Endothelial cell of umbilical vein (primary cell): ENCODE data around the gene POU2AF3. TPM values are rescaled to one million over a fixed set of nuclear protein-coding genes. Genes with fewer than 3 reads are reported as not detected.

Source experiments
- BruUV-seq: library from RNA; stranded (reverse); fragments of 400-500 nt; replicated peaks from 2 replicates; lab custom pipeline; 2021; lab: Mats Ljungman, UMichigan
- CTCF ChIA-PET: fragments of 300-600, 350-600 bp; sonication (Branson Sonifier 250); formaldehyde crosslinking; loops from one replicate; lab custom pipeline; 2021; ENCODE audit warnings: antibody characterized with exemption, inconsistent platforms; lab: Charles Lee
- POLR2A ChIA-PET: fragments of 300-600, 350-600 bp; sonication (Branson Sonifier 250); formaldehyde crosslinking; loops from one replicate; lab custom pipeline; 2021; ENCODE audit warnings: antibody characterized with exemption, inconsistent platforms; lab: Charles Lee
- DNase-seq: peaks from one replicate; pipeline ENCODE4 v3.0.0-alpha.2; 2011; ENCODE audit warnings: low read depth, low spot score
- FAIRE-seq: peaks from 2 replicates; lab custom pipeline; 2011; peaks lifted over from hg19 to GRCh38; lab: Jason Lieb, UNC
- H2AFZ ChIP-seq: 2 replicates; pipeline ENCODE4 v1.6.0; 2012; ENCODE audit warnings: low read depth, low read length, control low read depth, inconsistent platforms
- H3K27ac ChIP-seq: 2 replicates; pipeline ENCODE4 v1.5.1; 2011; ENCODE audit warnings: low read depth, mild to moderate bottlenecking, control low read depth, low read length, moderate library complexity; ENCODE audit not compliant: insufficient read depth
- H3K27me3 ChIP-seq, 2 experiments: 2 replicates each; pipeline versions ENCODE4 v1.6.0 to v1.6.1; 2011; ENCODE audit warnings: low read length in 2 of 2, mixed read lengths in 1 of 2; ENCODE audit not compliant: control insufficient read depth in 2 of 2, insufficient read depth in 2 of 2
- H3K36me3 ChIP-seq, 2 experiments: 2 replicates in 1 of 2; 3 replicates in 1 of 2; pipeline ENCODE4 v1.5.1; 2011; ENCODE audit warnings: low read length in 2 of 2, mild to moderate bottlenecking in 1 of 2, moderate library complexity in 1 of 2; ENCODE audit not compliant: control insufficient read depth in 2 of 2, insufficient read depth in 2 of 2; ENCODE audit errors: extremely low read depth in 1 of 2
- H3K4me1 ChIP-seq: 3 replicates; pipeline ENCODE4 v1.5.1; 2011; ENCODE audit warnings: mild to moderate bottlenecking, low read length; ENCODE audit not compliant: control insufficient read depth, insufficient read depth; ENCODE audit errors: extremely low read depth
- H3K4me2 ChIP-seq: 2 replicates; pipeline ENCODE4 v1.6.1; 2011; ENCODE audit warnings: low read length, control low read depth, mixed read lengths; ENCODE audit not compliant: insufficient read depth
- H3K4me3 ChIP-seq, 3 experiments: fragments of 200-600 bp in 1 of 3; sonication (generic), shearing (Covaris generic) in 1 of 3; replicated peaks in 1 of 3; 2 replicates each; pipeline ENCODE4 v1.5.1; 2011 to 2016; ENCODE audit warnings: control low read depth in 3 of 3, low read length in 3 of 3, mild to moderate bottlenecking in 2 of 3, inconsistent platforms in 1 of 3, low read depth in 1 of 3, moderate library complexity in 1 of 3; ENCODE audit not compliant: insufficient read depth in 1 of 3
- H3K79me2 ChIP-seq: 2 replicates; pipeline ENCODE4 v1.6.0; 2012; ENCODE audit warnings: low read length, inconsistent platforms; ENCODE audit not compliant: control insufficient read depth, insufficient read depth
- H3K9ac ChIP-seq: replicated peaks from 2 replicates; pipeline ENCODE3; 2011; ENCODE audit warnings: low read length, control low read depth; ENCODE audit not compliant: insufficient read depth; ENCODE audit errors: extremely low read depth
- H3K9me1 ChIP-seq: replicated peaks from 3 replicates; pipeline ENCODE4 v1.6.0; 2011; ENCODE audit warnings: mild to moderate bottlenecking, low read length; ENCODE audit not compliant: control insufficient read depth, insufficient read depth; ENCODE audit errors: extremely low read depth
- H3K9me3 ChIP-seq: replicated peaks from 2 replicates; pipeline ENCODE4 v1.5.1; 2012; ENCODE audit warnings: low read length, inconsistent platforms; ENCODE audit not compliant: control insufficient read depth, insufficient read depth
- H4K20me1 ChIP-seq: replicated peaks from 2 replicates; pipeline ENCODE3; 2011; ENCODE audit warnings: mild to moderate bottlenecking, low read length; ENCODE audit not compliant: control insufficient read depth, insufficient read depth; ENCODE audit errors: extremely low read depth
- CTCF ChIP-seq, 2 donors: IDR thresholded peaks; 1 replicate in 1 of 2; 2 replicates in 1 of 2; pipeline ENCODE4 v1.5.1; 2011; ENCODE audit warnings: low read length in 2 of 2, mild to moderate bottlenecking in 2 of 2, moderate library complexity in 2 of 2, control low read depth in 1 of 2, inconsistent platforms in 1 of 2, low read depth in 1 of 2; ENCODE audit not compliant: insufficient read depth in 1 of 2; ENCODE audit errors: extremely low read depth in 1 of 2
- EZH2 ChIP-seq: IDR thresholded peaks from 2 replicates; pipeline ENCODE4 v1.6.1; 2012; ENCODE audit warnings: borderline replicate concordance, low read depth, mild to moderate bottlenecking, moderate library complexity, low read length, inconsistent platforms; ENCODE audit not compliant: severe bottlenecking
- FOS ChIP-seq: IDR thresholded peaks from 2 replicates; pipeline ENCODE4 v1.6.1; 2011; ENCODE audit warnings: mild to moderate bottlenecking, low read length, moderate library complexity, borderline replicate concordance; ENCODE audit not compliant: insufficient read depth
- GATA2 ChIP-seq: IDR thresholded peaks from 2 replicates; pipeline ENCODE4 v1.7.0; 2011; ENCODE audit warnings: low read depth, mild to moderate bottlenecking, moderate library complexity, mixed read lengths, low read length; ENCODE audit not compliant: insufficient read length, insufficient read depth
- JUN ChIP-seq: IDR thresholded peaks from 2 replicates; pipeline ENCODE4 v1.6.1; 2011; ENCODE audit warnings: borderline replicate concordance, low read depth; ENCODE audit not compliant: insufficient read length, insufficient read depth
- MYC ChIP-seq: IDR thresholded peaks from one replicate; pipeline ENCODE4 v1.6.1; 2011; ENCODE audit warnings: mild to moderate bottlenecking, low read depth, low read length
- POLR2A ChIP-seq: IDR thresholded peaks from 2 replicates; pipeline ENCODE4 v1.6.1; 2012; ENCODE audit warnings: low read depth, mild to moderate bottlenecking, control low read depth, low read length
- POLR2AphosphoS5 ChIP-seq: IDR thresholded peaks from 2 replicates; pipeline ENCODE4 v1.6.1; 2012; ENCODE audit warnings: low read depth, mild to moderate bottlenecking, control low read depth, low read length, moderate library complexity; ENCODE audit not compliant: insufficient read depth
- dilution Hi-C: fragments of 300-500 bp; cut with MboI; formaldehyde crosslinking; loops from one replicate; pipeline ENCODE4 v1.15.0; 2019; ENCODE audit warnings: low sequenced_read_pairs; ENCODE audit not compliant: extremely low pct_ligation_motif_present
- intact Hi-C: fragments of 100-400 bp; cut with micrococcal nuclease; formaldehyde crosslinking; loops from one replicate; pipeline ENCODE4 v1.10.0; 2022
- polyA plus RNA-seq, 4 experiments: library from polyadenylated mRNA; depleted of rRNA in 3 of 4; stranded (reverse) in 3 of 4; unstranded in 1 of 4; fragments of >200 nt; gene quantifications; 2 replicates each; pipeline versions ENCODE4 v1.2.1 to v1.2.3, GENCODE V29; 2011 to 2012; ENCODE audit warnings: missing spikeins in 1 of 4
- total RNA-seq: library from RNA; stranded (reverse); gene quantifications from 2 replicates; pipeline ENCODE4 v1.2.3, GENCODE V29; 2021
- TF ChIP-seq, protein P1 (sequence below): IDR thresholded peaks from 2 replicates; pipeline ENCODE4 v1.6.1; 2011; ENCODE audit not compliant: insufficient read depth, insufficient read length

The POU2AF3 gene
- total and polyA plus RNA-seq, 2 donors (not counting 3 experiments of a cell fraction or from before 2014, with no cell fraction given) = not detected

DNA sequence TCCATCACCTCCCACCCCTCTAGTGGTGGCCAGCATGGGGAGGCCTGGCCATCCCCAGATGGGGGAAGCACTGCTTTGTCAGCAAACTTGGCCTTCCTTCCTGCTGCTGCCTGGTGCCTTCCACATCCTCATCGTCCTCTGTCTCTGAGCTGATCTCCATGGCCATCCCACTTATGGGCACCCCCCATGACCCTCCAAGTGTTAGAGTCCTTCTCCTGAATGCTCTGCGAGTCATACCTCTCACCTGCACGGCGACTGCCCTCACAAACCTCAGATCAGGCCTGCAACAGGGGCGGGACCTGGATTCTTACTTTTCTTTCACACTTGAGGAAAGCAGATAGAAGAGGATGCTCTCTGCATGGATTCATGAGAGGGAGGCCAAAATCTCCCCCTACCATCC, 56.8 kb downstream of the POU2AF3 start:
- Histone ChIP-seq H2AFZ (no peak overlapping the region), H3K9ac (no peak overlapping the region), H3K4me1 (no peaks in the 10 kb centered on the region), H3K79me2 (no peaks in the 10 kb centered on the region), H3K4me3 (no peak overlapping the region), H3K4me2 (no peak overlapping the region), H3K27me3 (no peaks in the 10 kb centered on the region), H3K36me3 (no peaks in the 10 kb centered on the region), H4K20me1 (no peaks in the 10 kb centered on the region), H3K27ac (no peak overlapping the region), H3K9me1 (no peaks in the 10 kb centered on the region), H3K9me3 (no peaks in the 10 kb centered on the region)
- FAIRE-seq (no peak), DNase-seq (no peak)
- POLR2A ChIA-PET = no interaction called here
- intact Hi-C loops = no loop called here
- no TSS peak for BruUV-seq
- TF ChIP-seq JUN (no peak), GATA2 (no peak), POLR2A (no peak), MYC (no peak), EZH2 (no peak), POLR2AphosphoS5 (no peak), FOS (no peak), CTCF (IDR thresholded peaks at IDR 0.05; ENCODE audit: extremely low read depth in 1 of 2, insufficient read depth in 1 of 2, low read depth in 1 of 2, low read length in 2 of 2) (no peak)
- TF ChIP-seq, protein P1, sequence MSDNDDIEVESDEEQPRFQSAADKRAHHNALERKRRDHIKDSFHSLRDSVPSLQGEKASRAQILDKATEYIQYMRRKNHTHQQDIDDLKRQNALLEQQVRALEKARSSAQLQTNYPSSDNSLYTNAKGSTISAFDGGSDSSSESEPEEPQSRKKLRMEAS = no peak
- CTCF ChIA-PET = no interaction called here
- dilution Hi-C loops = no loop called here
